Measurements from ENCODE around the gene AFAP1.

GRCh38 chr4:7773401-7774180 lies 166.1 kb downstream of the AFAP1 start:
- TF ChIP-seq, protein P1, sequence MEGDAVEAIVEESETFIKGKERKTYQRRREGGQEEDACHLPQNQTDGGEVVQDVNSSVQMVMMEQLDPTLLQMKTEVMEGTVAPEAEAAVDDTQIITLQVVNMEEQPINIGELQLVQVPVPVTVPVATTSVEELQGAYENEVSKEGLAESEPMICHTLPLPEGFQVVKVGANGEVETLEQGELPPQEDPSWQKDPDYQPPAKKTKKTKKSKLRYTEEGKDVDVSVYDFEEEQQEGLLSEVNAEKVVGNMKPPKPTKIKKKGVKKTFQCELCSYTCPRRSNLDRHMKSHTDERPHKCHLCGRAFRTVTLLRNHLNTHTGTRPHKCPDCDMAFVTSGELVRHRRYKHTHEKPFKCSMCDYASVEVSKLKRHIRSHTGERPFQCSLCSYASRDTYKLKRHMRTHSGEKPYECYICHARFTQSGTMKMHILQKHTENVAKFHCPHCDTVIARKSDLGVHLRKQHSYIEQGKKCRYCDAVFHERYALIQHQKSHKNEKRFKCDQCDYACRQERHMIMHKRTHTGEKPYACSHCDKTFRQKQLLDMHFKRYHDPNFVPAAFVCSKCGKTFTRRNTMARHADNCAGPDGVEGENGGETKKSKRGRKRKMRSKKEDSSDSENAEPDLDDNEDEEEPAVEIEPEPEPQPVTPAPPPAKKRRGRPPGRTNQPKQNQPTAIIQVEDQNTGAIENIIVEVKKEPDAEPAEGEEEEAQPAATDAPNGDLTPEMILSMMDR (conservative IDR thresholded peaks at IDR 0.05; ENCODE audit: low read length), result no peak
- no peak for TF ChIP-seq EZH2phosphoT487 (IDR thresholded peaks at IDR 0.05; ENCODE audit: borderline replicate concordance)

Measured in Loucy (cell line).